Ishikawa (cell line): ENCODE measurements around the gene IL17RA.
A peak's percentile ranks its signal among the peaks of the same experiment; 100 is the strongest.

Experiments used
- CEBPB ChIP-seq: IDR thresholded peaks from 2 replicates; pipeline ENCODE4 v1.6.1; 2012
- CREB1 ChIP-seq: IDR thresholded peaks from 2 replicates; pipeline ENCODE4 v1.6.1; 2012; ENCODE audit warnings: low read depth
- EGR1 ChIP-seq: IDR thresholded peaks from 2 replicates; pipeline ENCODE4 v1.6.1; 2012
- EP300 ChIP-seq: IDR thresholded peaks from 2 replicates; pipeline ENCODE4 v1.6.1; 2012; ENCODE audit warnings: borderline replicate concordance
- FOXM1 ChIP-seq: IDR thresholded peaks from 2 replicates; pipeline ENCODE4 v1.6.1; 2012; ENCODE audit warnings: low read depth, borderline replicate concordance
- MAX ChIP-seq: IDR thresholded peaks from 2 replicates; pipeline ENCODE4 v1.6.1; 2012
- NFIC ChIP-seq: IDR thresholded peaks from 2 replicates; pipeline ENCODE4 v1.6.1; 2012
- RAD21 ChIP-seq: IDR thresholded peaks from 2 replicates; pipeline ENCODE4 v1.6.1; 2012; ENCODE audit warnings: low read depth
- REST ChIP-seq: IDR thresholded peaks from 2 replicates; pipeline ENCODE4 v1.6.1; 2012; ENCODE audit warnings: low read depth, mild to moderate bottlenecking
- TAF1 ChIP-seq: IDR thresholded peaks from 2 replicates; pipeline ENCODE4 v1.6.1; 2012; ENCODE audit warnings: low read depth, mild to moderate bottlenecking
- TCF12 ChIP-seq: IDR thresholded peaks from 2 replicates; pipeline ENCODE4 v1.6.1; 2012; ENCODE audit warnings: low read depth
- TEAD4 ChIP-seq: IDR thresholded peaks from 2 replicates; pipeline ENCODE4 v1.6.1; 2012
- USF1 ChIP-seq: IDR thresholded peaks from 2 replicates; pipeline ENCODE4 v1.6.1; 2012
- YY1 ChIP-seq: IDR thresholded peaks from 2 replicates; pipeline ENCODE4 v1.6.1; 2012; ENCODE audit warnings: low read depth
- ZBTB7A ChIP-seq: IDR thresholded peaks from 2 replicates; pipeline ENCODE4 v1.6.1; 2012; ENCODE audit warnings: low read depth

The IL17RA gene

GRCh38 chr22:17158568-17159503, 74.0 kb downstream of the IL17RA start, which contains the start of gene HDHD5:
HDHD5 (minus strand) TSS chr22:17159277; CDS start chr22:17159251, 26 bp downstream.
- no peak for TF ChIP-seq CEBPB
- no peak for TF ChIP-seq EGR1
- TF ChIP-seq USF1, result peak; percentile 67
- TF ChIP-seq NFIC, result no peak
- no peak for TF ChIP-seq EP300
- no peak for TF ChIP-seq TEAD4
- TF ChIP-seq MAX, result peak; percentile 81
- TF ChIP-seq ZBTB7A, result no peak; the same call in 1 of the 2 replicates
- TF ChIP-seq TAF1, result peak; percentile 84

GRCh38 chr22:17159504-17159951, 74.7 kb downstream of the IL17RA start:
- TF ChIP-seq EGR1 (peak; percentile 91), TAF1 (no peak), CREB1 (no peak), USF1 (peak; percentile 64), MAX (no peak; the same call in 1 of the 2 replicates), FOXM1 (no peak), YY1 (no peak), RAD21 (no peak), TCF12 (no peak), EP300 (no peak), REST (no peak)

GRCh38 chr22:17161991-17162390, 77.2 kb downstream of the IL17RA start:
- no peak for TF ChIP-seq MAX
- no peak for TF ChIP-seq EP300
- no peak for TF ChIP-seq ZBTB7A
- TF ChIP-seq YY1, result no peak
- no peak for TF ChIP-seq REST
- TF ChIP-seq FOXM1, result no peak
- no peak for TF ChIP-seq TAF1
- TF ChIP-seq USF1, result no peak

GRCh38 chr22:17162731-17163130, 77.9 kb downstream of the IL17RA start:
- TF ChIP-seq EGR1 (no peak), REST (no peak)
